ENCODE measurements around the gene TMEM259. TPM values are rescaled to one million over a fixed set of nuclear protein-coding genes. Genes with fewer than 3 reads are reported as not detected.
A peak's percentile ranks its signal among the peaks of the same experiment; 100 is the strongest.

Gene TMEM259
- total RNA-seq, 1 donor from 2014 or later: 31.7 TPM

DNA sequence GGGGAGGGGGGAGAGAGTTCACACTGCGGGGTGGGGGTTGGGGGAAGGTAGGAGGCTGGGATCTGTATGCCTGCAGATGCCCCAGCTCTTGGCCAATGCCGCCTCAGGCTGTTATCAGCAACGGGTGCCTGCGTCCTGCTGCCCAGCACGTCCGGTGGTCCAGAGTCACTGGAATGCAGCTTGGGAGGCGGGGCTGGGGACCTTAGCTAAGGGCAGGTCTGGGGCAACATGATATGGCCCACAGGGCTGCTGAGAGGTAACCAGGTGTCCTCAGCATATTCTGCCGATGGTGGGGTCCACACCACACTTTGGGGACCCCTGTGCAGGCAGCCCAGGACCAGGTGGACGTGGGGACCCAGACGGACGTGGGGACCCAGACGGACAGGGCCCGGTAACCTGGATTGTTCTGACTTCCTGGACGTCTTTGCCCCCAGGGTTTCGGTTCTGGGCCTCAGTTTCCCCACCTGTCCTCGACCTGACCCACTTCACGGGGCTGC is 45.4 kb upstream of the TMEM259 start:
- Histone ChIP-seq H3K4me2 (peak overlapping the region; percentile 89), H3K27me3 (peaks cover 80% of the 10 kb centered on the region), H3K9me3 (ENCODE audit: low read depth) (no peaks in the 10 kb centered on the region), H3K4me1 (peaks cover 12% of the 10 kb centered on the region), H3K79me2 (ENCODE audit: low read depth) (no peaks in the 10 kb centered on the region), H3K27ac (no peak overlapping the region), H3K36me3 (no peaks in the 10 kb centered on the region), H3K9ac (no peak overlapping the region), H3K4me3 (peak overlapping the region; percentile 48), H3F3A (ENCODE audit: low read depth) (peaks cover 31% of the 10 kb centered on the region), H4K20me1 (ENCODE audit: low read depth) (peaks cover 16% of the 10 kb centered on the region), H2AFZ (replicated peaks) (no peak overlapping the region)
- H3K4me3 Mint-ChIP-seq: no peak overlapping the region
- no peaks in the 10 kb centered on the region for H3K36me3 Mint-ChIP-seq
- peaks cover 9% of the 10 kb centered on the region for H3K4me1 Mint-ChIP-seq
- DNase-seq (ENCODE audit: low spot score): peak; percentile 44
- H3K27ac Mint-ChIP-seq: no peak overlapping the region
- H3K9me3 Mint-ChIP-seq: no peaks in the 10 kb centered on the region
- H3K27me3 Mint-ChIP-seq (ENCODE audit: insufficient read depth, low read depth): peaks cover 34% of the 10 kb centered on the region
- no peak for TF ChIP-seq EZH2phosphoT487 (IDR thresholded peaks at IDR 0.05)
- TF ChIP-seq EZH2 (IDR thresholded peaks at IDR 0.05): no peak
- TF ChIP-seq, protein P1, sequence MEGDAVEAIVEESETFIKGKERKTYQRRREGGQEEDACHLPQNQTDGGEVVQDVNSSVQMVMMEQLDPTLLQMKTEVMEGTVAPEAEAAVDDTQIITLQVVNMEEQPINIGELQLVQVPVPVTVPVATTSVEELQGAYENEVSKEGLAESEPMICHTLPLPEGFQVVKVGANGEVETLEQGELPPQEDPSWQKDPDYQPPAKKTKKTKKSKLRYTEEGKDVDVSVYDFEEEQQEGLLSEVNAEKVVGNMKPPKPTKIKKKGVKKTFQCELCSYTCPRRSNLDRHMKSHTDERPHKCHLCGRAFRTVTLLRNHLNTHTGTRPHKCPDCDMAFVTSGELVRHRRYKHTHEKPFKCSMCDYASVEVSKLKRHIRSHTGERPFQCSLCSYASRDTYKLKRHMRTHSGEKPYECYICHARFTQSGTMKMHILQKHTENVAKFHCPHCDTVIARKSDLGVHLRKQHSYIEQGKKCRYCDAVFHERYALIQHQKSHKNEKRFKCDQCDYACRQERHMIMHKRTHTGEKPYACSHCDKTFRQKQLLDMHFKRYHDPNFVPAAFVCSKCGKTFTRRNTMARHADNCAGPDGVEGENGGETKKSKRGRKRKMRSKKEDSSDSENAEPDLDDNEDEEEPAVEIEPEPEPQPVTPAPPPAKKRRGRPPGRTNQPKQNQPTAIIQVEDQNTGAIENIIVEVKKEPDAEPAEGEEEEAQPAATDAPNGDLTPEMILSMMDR (IDR thresholded peaks at IDR 0.05): no peak

DNA sequence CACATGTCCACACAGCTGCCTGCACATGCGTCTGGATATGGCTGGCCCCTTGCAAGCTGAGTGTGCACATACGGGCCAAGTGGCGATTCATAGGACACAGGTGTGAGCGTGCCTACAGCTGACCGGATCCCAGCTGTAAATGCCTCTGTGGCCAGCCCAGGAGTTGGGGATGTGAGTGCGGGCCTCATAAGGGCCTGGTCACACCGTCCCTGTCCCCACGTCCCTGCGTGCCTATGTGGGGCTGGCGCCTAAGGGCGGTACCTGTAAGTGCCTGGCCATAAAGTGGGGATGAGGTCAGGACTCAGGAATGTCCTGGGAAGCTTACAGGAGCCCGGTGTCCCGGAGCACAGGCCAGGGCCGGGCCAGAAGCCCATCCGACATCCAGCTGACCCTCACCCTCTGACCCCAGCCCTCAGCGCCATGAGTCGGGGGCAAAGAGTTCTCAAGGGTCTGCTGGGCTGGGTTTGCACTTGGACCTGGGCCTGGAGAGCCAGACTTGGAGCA is 44.7 kb upstream of the TMEM259 start:
- no peak overlapping the region for H3K4me3 ChIP-seq
- no peak overlapping the region for H3K4me2 ChIP-seq
- H3K79me2 ChIP-seq (ENCODE audit: low read depth): no peaks in the 10 kb centered on the region
- H3K9me3 ChIP-seq (ENCODE audit: low read depth): no peaks in the 10 kb centered on the region
- H3K9ac ChIP-seq: no peak overlapping the region
- H3K4me1 ChIP-seq: peaks cover 12% of the 10 kb centered on the region
- peaks cover 74% of the 10 kb centered on the region for H3K27me3 ChIP-seq
- TF ChIP-seq, protein P1 (IDR thresholded peaks at IDR 0.05): no peak
- TF ChIP-seq EZH2 (IDR thresholded peaks at IDR 0.05) (no peak), EZH2phosphoT487 (IDR thresholded peaks at IDR 0.05) (no peak)
- Mint-ChIP-seq H3K4me1 (peaks cover 9% of the 10 kb centered on the region), H3K36me3 (no peaks in the 10 kb centered on the region), H3K27ac (no peak overlapping the region), H3K27me3 (ENCODE audit: insufficient read depth, low read depth) (peaks cover 32% of the 10 kb centered on the region), H3K4me3 (no peak overlapping the region), H3K9me3 (no peaks in the 10 kb centered on the region)
- H4K20me1 ChIP-seq (ENCODE audit: low read depth): peaks cover 16% of the 10 kb centered on the region
- H3K36me3 ChIP-seq: no peaks in the 10 kb centered on the region
- peaks cover 26% of the 10 kb centered on the region for H3F3A ChIP-seq (ENCODE audit: low read depth)
- H3K27ac ChIP-seq: no peak overlapping the region
- no peak overlapping the region for H2AFZ ChIP-seq (replicated peaks)
- DNase-seq (ENCODE audit: low spot score): no peak

DNA sequence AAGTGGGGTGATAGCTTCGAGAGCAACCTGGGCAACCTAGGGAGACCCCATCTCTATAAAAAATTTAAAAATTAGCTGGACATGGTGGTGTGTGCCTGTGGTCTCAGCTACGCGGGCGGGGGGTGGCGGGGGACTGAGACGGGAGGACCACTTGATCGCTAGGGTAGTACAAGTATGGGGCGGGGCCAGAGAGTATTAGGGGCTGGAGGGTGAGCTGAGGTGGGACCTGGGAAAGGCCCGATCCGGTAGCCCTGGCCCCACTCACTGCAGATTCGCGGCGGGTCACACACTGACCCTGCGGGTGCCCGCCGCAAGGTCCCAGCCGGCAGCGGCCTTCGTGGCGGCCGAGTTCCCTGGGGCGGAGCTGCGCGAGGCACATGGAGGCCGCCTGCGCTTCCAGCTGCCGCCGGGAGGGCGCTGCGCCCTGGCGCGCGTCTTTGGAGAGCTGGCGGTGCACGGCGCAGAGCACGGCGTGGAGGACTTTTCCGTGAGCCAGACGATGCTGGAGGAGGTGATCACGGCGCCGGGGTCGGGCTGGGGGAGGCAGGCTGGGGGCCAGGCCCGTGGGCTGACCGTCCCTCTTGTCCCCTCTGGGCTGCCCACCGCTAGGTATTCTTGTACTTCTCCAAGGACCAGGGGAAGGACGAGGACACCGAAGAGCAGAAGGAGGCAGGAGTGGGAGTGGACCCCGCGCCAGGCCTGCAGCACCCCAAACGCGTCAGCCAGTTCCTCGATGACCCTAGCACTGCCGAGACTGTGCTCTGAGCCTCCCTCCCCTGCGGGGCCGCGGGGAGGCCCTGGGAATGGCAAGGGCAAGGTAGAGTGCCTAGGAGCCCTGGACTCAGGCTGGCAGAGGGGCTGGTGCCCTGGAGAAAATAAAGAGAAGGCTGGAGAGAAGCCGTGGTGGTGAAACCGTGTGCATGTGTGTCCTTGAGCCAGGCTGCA is 44.0 kb upstream of the TMEM259 start:
- peak overlapping the region; percentile 19 for H3K4me2 ChIP-seq
- H2AFZ ChIP-seq (replicated peaks): no peak overlapping the region
- H3K79me2 ChIP-seq (ENCODE audit: low read depth): no peaks in the 10 kb centered on the region
- Mint-ChIP-seq H3K4me1 (peaks cover 9% of the 10 kb centered on the region), H3K9me3 (no peaks in the 10 kb centered on the region), H3K27ac (no peak overlapping the region), H3K36me3 (no peaks in the 10 kb centered on the region), H3K27me3 (ENCODE audit: insufficient read depth, low read depth) (peaks cover 28% of the 10 kb centered on the region), H3K4me3 (peak overlapping the region; percentile 38)
- H3K27ac ChIP-seq: no peak overlapping the region
- peaks cover 20% of the 10 kb centered on the region for H3F3A ChIP-seq (ENCODE audit: low read depth)
- TF ChIP-seq EZH2 (IDR thresholded peaks at IDR 0.05) (peak; percentile 50), EZH2phosphoT487 (IDR thresholded peaks at IDR 0.05) (no peak)
- TF ChIP-seq, protein P1 (IDR thresholded peaks at IDR 0.05): peak; percentile 79
- H3K36me3 ChIP-seq: no peaks in the 10 kb centered on the region
- peaks cover 12% of the 10 kb centered on the region for H3K4me1 ChIP-seq
- no peak overlapping the region for H3K4me3 ChIP-seq
- H3K9ac ChIP-seq: no peak overlapping the region
- peaks cover 16% of the 10 kb centered on the region for H4K20me1 ChIP-seq (ENCODE audit: low read depth)
- DNase-seq (ENCODE audit: low spot score): peak; percentile 87
- peaks cover 67% of the 10 kb centered on the region for H3K27me3 ChIP-seq
- no peaks in the 10 kb centered on the region for H3K9me3 ChIP-seq (ENCODE audit: low read depth)

Measured in neural progenitor cell (in vitro differentiated cells).